NCI-H1436 treated with DMSO at 0.1 percent for 48 hours (cell line): ENCODE measurements around the gene HDAC7.
"Not testable (repeated sequence)": the region's sequence is repeated elsewhere in the genome, so short reads cannot be mapped to it uniquely, and the experiment has no call there.

Experiments
- DNase-seq: peaks from one replicate; lab custom pipeline; 2025; lab: John Stamatoyannopoulos, UW

HDAC7 gene

DNA sequence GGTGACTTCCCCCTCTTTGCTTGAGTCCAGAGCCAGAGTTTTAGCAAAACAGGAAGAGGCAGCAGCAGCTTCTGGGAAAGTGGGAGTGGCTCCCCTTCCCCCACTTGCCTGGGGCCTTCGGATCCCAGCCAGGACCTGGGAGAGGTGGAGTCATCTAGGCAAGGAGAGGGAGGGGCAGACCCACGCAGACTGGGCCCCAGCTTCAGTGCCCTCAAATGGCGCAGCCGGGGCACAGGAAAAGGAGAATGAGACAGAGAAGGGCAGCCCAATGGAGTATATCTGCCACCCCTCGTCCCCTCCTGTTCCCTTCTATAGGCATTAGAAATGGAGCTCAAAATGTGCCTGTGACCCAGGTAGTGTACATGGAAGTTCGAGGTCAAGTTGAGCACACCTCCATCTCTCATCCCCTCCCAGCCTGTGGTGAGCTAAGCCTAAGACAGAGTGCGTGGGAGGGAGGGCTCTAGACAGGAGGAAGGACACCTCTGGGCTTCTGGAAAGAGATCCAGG is 9.3 kb upstream of the HDAC7 start:
- DNase-seq: no peak

DNA sequence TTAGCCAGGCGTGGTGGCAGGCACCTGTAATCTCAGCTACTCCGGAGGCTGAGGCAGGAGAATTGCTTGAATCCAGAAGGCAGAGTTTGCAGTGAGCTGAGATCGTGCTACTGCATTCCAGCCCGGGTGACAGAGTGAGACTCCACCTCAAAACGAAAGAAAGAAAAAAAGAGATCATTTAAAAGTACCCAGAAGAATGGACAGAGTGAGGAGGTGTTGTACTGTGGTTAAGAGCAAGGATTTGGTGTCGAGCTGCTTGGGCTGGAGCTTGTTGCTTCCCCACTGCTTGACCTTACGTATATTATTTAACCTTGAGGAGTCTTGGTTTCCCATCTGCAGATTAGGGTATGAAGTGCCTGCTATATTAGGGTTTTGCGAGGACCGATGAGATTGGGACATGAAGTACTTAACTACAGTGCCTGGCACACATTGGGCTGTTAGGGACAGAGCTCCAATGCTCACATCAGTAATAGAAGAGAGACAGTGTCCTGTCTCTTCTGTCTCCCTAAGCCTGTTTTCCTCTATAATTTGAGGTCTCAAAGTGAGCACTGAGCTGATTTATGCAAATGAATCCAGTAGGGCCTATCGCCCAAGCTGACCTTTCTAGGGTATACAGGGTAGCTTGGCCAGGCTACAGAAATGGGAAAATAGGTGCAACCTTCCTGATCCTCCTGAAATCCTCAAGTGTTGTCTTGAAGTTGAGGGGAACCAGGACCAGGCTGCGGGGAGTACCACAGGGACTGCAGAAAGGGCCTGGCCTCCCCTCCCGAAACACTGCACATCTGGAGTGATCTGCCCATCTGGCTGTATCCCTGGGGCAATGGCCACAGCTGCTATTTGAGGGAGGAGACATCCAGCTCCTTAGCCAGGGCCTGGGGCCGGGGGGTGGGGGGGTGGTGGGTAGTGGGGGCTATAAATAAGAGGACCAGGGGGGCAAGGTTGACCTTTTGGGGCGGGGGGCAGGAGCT is 8.6 kb upstream of the HDAC7 start:
- DNase-seq: no peak

GRCh38 chr12:47825173-47825639 is 5.5 kb upstream of the HDAC7 start:
- DNase-seq: no peak

GRCh38 chr12:47824635-47825034 is 4.9 kb upstream of the HDAC7 start:
- no peak for DNase-seq

- no peak for DNase-seq
Measured at GRCh38 chr12:47824198-47824597, 4.5 kb upstream of the HDAC7 start.

- DNase-seq: no peak
Measured at GRCh38 chr12:47823422-47824086, 3.9 kb upstream of the HDAC7 start.

- no peak for DNase-seq
Measured at GRCh38 chr12:47822863-47823262, 3.2 kb upstream of the HDAC7 start.

- no peak for DNase-seq
Measured at GRCh38 chr12:47822401-47822800, 2.7 kb upstream of the HDAC7 start.

- DNase-seq: no peak
Measured at GRCh38 chr12:47821346-47821706, 1.6 kb upstream of the HDAC7 start.

DNA sequence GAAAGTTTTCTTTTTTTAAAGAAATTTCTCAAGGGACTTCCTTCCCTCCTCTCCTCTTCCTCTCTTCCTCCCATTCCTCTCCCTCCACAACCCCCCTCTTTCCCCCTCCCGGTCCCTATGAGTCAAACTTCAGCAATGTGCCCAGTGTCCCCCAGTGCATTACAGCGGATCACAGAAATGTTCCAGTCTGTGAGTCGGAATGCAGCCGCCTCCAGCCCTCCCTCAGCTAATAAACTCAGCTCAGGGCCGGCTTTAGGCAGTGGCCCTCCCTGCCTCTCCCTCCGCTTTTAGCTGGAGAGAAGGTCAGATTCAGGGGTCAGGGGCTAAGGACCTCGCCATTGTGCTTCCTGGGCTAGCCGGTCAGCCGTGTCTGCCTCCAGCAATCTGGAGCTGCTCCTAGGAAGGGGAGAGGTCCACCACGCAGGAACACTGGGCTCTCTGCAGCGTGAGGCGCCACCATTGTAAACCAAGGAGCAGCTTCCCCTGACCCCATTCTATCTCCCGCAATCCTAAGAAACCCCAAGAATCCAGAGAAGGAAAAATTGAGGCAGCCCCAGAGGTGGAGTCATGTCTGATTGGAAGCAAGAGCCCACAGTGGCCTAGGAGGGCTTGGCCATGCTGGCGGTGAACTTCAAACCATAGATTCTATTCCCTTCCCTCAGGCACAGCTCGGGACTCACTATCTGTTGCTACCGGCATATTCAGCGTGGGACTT is 1.1 kb upstream of the HDAC7 start:
- no peak for DNase-seq

DNA sequence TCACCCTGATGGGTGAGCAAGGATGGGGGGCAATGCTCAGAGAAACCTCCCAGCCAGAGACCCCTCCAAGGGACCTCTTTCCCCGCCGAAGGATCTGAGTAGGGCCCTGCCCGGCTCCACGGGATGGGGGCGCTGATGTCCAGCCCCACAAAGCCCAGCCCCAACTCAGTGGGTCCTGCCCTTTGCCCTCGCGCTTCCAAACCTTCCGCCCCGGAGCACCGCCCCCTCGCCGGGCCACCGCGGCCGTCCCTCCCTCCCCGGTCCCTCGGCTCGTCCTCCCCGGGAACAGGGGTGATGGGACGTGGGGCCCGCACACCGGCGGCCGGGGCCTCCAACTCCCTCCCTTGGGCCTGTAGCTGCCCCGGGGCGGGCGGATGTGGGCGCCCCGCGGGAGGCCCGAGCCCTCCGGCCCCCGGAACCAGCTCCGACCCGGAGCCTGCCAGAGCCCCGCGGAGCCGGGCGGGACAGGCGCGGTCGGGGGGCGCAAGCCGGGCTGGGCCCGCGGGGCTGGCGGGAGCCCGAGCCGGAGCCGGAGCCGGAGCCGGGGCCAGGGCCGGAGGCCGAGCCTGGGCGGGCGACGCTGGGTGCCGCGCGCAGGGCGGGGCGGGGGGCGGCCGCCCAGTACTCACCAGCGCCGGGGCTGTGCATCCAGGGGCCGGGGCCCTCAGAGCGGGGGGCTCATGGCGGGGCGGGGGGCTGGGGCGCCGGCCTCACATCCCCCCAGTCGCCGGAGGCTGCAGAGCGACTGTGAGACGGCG is 386 bp downstream of the HDAC7 start:
- DNase-seq: no peak

DNA sequence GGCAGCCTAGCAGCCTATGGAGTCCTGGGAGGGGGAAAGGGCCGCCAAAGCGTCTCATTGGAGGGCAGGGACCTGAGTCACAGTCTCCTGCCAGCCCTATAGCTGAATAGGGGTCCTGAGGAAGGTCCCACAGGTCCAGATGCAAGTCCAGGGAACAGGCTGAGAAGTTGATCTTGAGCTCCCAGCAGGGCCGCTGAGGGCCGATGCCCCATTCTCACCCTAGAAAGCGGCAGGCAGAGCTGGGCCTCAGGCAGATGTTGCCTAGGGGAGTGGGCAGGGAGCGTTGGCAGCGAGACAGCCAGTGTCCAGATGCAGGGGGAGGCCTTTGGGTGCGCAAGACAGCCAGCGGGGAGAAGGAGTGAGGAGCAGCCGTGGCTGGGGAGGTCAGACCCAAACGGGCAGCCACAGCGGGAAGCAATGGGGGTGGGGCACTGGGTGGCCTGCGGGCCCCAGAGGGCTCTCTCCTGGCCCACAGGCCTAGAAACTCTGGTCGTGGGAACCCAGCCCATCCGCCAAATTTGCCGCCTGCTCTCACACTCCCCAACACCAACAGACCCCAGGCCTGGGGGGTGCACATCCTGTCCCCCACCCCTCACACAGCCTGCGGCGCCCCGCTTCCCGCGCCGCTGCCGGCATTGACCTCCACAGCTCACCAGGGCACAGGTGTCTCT is 1.1 kb downstream of the HDAC7 start:
- no peak for DNase-seq

GRCh38 chr12:47818007-47818376 is 1.7 kb downstream of the HDAC7 start:
- DNase-seq: no peak

- DNase-seq: no peak
Measured at GRCh38 chr12:47817272-47818006, 2.3 kb downstream of the HDAC7 start.

DNA sequence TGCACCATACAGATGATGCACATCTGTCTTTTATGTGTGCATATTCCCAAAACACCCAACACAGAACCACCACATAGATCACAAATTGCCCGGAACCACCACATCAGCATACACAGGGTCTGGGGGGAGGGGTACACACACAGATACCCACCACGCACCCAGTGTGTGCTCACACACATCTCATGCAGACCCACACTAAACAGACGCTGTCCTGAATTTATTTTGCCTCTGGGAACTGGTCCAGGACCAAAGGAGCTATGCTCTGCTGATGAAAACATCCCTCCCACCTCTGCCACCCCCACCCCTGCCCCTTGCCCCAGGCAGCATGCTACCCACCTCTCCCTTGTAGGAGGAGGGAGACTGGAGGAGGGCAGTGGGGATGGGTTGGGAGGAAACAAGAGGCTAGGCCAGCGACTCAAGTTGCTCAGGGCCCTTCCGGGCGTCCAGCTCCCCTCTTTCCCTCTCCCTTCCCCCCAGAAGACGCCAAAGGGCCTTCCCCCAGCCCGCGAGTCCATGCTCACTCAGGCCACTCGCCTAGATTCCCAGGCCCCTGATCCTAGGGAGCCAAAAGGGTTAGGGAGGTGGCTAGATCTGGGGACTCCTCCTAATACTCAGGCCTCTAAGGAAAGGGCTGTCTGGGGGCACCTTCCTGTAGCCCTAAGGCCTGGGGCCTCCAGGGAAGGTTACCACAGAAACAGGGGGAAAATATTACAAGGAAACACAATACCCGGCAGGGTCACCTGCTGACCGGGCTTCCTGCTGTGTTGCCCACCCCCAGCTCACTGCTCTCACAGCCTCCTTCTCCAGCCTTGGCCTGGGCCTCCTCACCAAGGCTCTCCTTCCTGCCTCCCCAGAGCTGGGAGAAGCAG is 3.1 kb downstream of the HDAC7 start:
- no peak for DNase-seq

GRCh38 chr12:47815447-47815846 is 4.3 kb downstream of the HDAC7 start:
- not testable (repeated sequence) for DNase-seq

GRCh38 chr12:47814539-47815170 is 5.0 kb downstream of the HDAC7 start:
- no peak for DNase-seq

DNA sequence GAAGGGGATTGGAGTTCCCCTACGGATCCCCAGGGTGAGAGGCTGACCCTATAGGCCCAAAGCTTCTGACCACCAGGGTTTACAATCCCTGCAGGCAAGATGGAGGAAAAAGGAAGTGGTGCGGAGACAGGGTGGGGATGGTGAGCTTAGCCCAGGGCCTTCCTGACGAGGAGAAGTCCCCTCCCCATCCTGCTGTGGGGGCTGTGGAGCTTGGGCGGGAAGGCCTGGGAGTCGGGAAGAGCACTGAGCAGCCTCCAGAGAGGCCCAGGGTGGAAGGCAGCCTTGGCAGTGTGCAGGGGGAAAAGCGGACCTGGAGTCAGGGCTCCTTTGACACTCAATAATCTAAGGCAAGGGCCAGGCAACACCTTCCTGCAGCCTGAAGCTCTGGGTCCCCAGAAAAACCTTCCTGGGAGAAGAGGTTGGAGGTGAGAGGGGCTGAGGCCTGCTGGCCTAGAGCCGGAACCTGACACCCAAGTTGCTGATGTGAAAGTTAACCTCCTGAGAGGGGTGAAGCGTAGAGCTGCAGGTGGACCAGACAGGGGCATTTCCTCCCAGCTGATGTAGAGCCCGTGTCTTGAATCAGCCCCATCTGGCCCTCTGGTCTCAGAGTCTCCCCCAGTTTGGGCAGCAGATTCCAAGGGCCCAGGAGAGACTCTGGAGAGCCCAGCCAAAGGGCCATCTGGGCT is 6.0 kb downstream of the HDAC7 start:
- no peak for DNase-seq
